Lower lobe of right lung (tissue), 2 donors: ENCODE results near the gene PTGES. TPM values are rescaled to one million over a fixed set of nuclear protein-coding genes. Genes with fewer than 3 reads are reported as not detected.

Experiments used
- ATAC-seq, 2 donors: fragments of 200-7000 bp; cut with Tn5 transposase; one replicate each; pipeline ENCODE4 v1.9.1; 2020 to 2022; ENCODE audit warnings: mild to moderate bottlenecking in 2 of 2, moderate library complexity in 2 of 2
- DNase-seq: peaks from one replicate; pipeline ENCODE4 v3.0.0-alpha.2; 2020
- H3K27ac ChIP-seq: fragments of 200-600 bp; one replicate; pipeline ENCODE4 v1.8.0; 2022
- H3K27me3 ChIP-seq: fragments of 200-600 bp; one replicate; pipeline ENCODE4 v1.8.0; 2022; ENCODE audit warnings: low read depth
- H3K36me3 ChIP-seq: fragments of 200-600 bp; one replicate; pipeline ENCODE4 v1.8.0; 2022; ENCODE audit warnings: mild to moderate bottlenecking
- H3K4me1 ChIP-seq: fragments of 200-600 bp; one replicate; pipeline ENCODE4 v1.8.0; 2022
- H3K4me3 ChIP-seq: fragments of 200-600 bp; one replicate; pipeline ENCODE4 v1.8.0; 2022; ENCODE audit warnings: mild to moderate bottlenecking
- H3K9me3 ChIP-seq: fragments of 200-600 bp; one replicate; pipeline ENCODE4 v1.8.0; 2022
- CTCF ChIP-seq: fragments of 200-600 bp; IDR thresholded peaks from one replicate; pipeline ENCODE4 v1.8.0; 2022; ENCODE audit warnings: antibody characterized with exemption, mild to moderate bottlenecking
- intact Hi-C: fragments of 100-400 bp; cut with DNase I; formaldehyde crosslinking; loops from one replicate; pipeline ENCODE4 v1.11.0; 2022
- total RNA-seq: library from RNA; stranded (reverse); fragmentation: NEBNext Ultra II Directional; extraction: Animal tissue kit (Norgen Biotek cat#: 25700); gene quantifications from one replicate; pipeline ENCODE4 v1.2.1, GENCODE V29; 2021
- donor health status: DM: no; HTN: yes; CAD: no; lungs with severe emphysema.

Gene PTGES
- total RNA-seq, 1 donor from 2014 or later = 3.9 TPM

GRCh38 chr9:129732100-129732499, 20.7 kb downstream of the PTGES start:
- no peaks in the 10 kb centered on the region for H3K4me1 ChIP-seq
- intact Hi-C loops = no loop called here
- H3K27me3 ChIP-seq = peaks cover 15% of the 10 kb centered on the region
- no peak overlapping the region for H3K4me3 ChIP-seq
- no peaks in the 10 kb centered on the region for H3K9me3 ChIP-seq
- TF ChIP-seq CTCF = no peak
- H3K27ac ChIP-seq = no peak overlapping the region
- no peaks in the 10 kb centered on the region for H3K36me3 ChIP-seq
- ATAC-seq (no peak), DNase-seq (no peak)

GRCh38 chr9:129731477-129732085, 21.3 kb downstream of the PTGES start:
- Histone ChIP-seq H3K27me3 (peaks cover 15% of the 10 kb centered on the region), H3K4me3 (no peak overlapping the region), H3K9me3 (no peaks in the 10 kb centered on the region), H3K36me3 (no peaks in the 10 kb centered on the region), H3K27ac (no peak overlapping the region), H3K4me1 (peaks cover 3% of the 10 kb centered on the region)
- intact Hi-C loops = no loop called here
- no peak for ATAC-seq
- TF ChIP-seq CTCF = no peak
- no peak for DNase-seq

- no peak for DNase-seq
- H3K27me3 ChIP-seq = peaks cover 18% of the 10 kb centered on the region
- no peak overlapping the region for H3K27ac ChIP-seq
- intact Hi-C loops = no loop called here
- H3K36me3 ChIP-seq = no peaks in the 10 kb centered on the region
- no peak overlapping the region for H3K4me3 ChIP-seq
- no peak for ATAC-seq
- TF ChIP-seq CTCF = no peak
- peaks cover 6% of the 10 kb centered on the region for H3K4me1 ChIP-seq
- H3K9me3 ChIP-seq = no peaks in the 10 kb centered on the region
Observed at GRCh38 chr9:129728744-129729143, 24.1 kb downstream of the PTGES start.

GRCh38 chr9:129726322-129727160, 26.3 kb downstream of the PTGES start:
- Histone ChIP-seq H3K36me3 (no peaks in the 10 kb centered on the region), H3K27me3 (peaks cover 9% of the 10 kb centered on the region), H3K27ac (no peak overlapping the region), H3K9me3 (no peaks in the 10 kb centered on the region), H3K4me1 (peaks cover 6% of the 10 kb centered on the region), H3K4me3 (no peak overlapping the region)
- DNase-seq = peak; percentile 63
- ATAC-seq = peak; percentile 86 to 88
- intact Hi-C loops = no loop called here
- TF ChIP-seq CTCF = peak; percentile 84

DNA sequence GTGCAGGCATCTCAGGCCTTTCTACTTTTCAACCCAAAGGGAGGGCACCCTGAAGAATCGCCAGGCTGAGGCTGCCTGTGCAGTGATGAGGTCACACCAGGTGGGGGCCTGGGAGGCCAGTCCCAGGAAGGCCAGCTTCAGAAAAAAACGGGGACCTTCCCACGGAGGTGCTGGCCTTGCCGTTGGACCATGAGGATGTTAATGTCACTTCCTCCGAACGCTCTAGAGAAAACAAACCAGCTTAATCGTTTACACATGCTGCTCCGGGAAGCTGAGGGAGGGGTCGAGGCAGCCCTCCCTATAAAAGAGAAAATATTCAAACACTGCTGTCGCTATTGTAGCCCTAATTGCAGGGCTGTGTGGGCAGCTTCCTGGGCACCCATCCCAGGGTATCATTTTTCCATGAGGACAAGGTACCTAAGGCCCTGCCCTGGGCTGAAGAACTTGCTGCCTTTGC, 27.0 kb downstream of the PTGES start:
- Histone ChIP-seq H3K27me3 (peaks cover 9% of the 10 kb centered on the region), H3K4me3 (no peak overlapping the region), H3K9me3 (no peaks in the 10 kb centered on the region), H3K36me3 (no peaks in the 10 kb centered on the region), H3K27ac (no peak overlapping the region), H3K4me1 (peaks cover 6% of the 10 kb centered on the region)
- intact Hi-C loops = no loop called here
- DNase-seq (no peak), ATAC-seq (no peak)
- no peak for TF ChIP-seq CTCF
